ENCODE data around the gene ATP13A5.

DNA sequence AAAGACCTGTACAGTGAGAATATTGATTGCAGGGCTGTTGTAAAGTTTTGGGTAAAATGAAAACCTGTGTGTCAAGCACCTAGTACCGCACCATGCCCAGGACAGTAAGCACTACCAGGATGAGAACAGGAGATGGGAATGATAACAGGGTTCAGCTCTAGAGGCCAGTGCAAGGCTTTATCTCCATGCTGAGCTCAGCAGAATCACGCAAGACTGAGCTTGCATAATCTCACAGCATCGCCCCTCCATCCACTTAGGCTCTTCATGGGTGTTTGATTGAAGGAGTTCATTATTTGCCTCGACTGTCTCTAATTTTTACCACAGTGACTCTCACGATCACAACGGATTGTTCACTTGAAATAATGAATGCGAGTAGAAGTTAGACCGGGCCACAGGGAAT is 2.9 kb downstream of the ATP13A5 start:
- TF ChIP-seq, protein P1, sequence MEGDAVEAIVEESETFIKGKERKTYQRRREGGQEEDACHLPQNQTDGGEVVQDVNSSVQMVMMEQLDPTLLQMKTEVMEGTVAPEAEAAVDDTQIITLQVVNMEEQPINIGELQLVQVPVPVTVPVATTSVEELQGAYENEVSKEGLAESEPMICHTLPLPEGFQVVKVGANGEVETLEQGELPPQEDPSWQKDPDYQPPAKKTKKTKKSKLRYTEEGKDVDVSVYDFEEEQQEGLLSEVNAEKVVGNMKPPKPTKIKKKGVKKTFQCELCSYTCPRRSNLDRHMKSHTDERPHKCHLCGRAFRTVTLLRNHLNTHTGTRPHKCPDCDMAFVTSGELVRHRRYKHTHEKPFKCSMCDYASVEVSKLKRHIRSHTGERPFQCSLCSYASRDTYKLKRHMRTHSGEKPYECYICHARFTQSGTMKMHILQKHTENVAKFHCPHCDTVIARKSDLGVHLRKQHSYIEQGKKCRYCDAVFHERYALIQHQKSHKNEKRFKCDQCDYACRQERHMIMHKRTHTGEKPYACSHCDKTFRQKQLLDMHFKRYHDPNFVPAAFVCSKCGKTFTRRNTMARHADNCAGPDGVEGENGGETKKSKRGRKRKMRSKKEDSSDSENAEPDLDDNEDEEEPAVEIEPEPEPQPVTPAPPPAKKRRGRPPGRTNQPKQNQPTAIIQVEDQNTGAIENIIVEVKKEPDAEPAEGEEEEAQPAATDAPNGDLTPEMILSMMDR (conservative IDR thresholded peaks at IDR 0.05), result no peak
- TF ChIP-seq ZFX (IDR thresholded peaks at IDR 0.05), result no peak
